ENCODE data around the gene APC2.
A peak's percentile ranks its signal among the peaks of the same experiment; 100 is the strongest.

Gene APC2

DNA sequence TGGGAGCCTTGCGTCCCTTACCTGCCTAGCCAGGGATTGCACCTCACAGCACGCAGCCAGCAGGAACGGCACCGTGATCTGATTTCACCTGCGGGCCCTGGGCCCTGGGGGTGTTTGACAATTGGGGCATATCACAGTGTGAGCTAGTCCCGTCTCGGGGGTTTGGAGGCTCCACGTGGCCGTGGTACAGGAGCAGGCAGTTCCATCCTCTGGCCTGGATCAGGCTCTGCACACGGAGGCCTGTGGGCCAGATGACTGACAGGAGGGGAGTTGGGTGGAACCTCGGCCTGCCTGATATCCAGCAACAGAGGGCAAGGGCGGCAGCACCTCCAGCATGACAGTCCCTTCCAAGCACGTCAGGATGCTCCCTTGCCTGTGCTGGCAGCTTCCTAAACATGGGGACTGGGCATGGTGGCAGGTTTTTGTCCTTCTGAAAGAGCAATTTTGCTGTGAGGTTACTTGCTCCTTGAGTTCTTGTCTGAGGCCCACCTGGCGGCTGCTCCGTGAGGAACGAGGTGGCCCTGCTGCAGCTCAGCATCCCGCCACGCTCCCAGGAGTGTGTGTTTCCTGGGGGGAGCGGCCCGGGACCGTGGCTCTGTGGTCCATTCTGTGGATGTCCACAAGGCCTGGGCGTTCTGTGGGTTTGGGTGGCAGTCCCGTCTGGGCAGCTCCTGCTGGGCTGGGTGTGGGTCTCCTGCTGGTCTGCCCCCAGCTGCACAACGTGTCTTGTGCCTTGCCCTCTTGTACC, 18.0 kb upstream of the APC2 start:
- TF ChIP-seq GATA1 (IDR thresholded peaks at IDR 0.05; ENCODE audit: low read depth, low read length) (no peak), POLR2A (IDR thresholded peaks at IDR 0.05; ENCODE audit: low read length) (no peak)
- DNase-seq, result no peak

DNA sequence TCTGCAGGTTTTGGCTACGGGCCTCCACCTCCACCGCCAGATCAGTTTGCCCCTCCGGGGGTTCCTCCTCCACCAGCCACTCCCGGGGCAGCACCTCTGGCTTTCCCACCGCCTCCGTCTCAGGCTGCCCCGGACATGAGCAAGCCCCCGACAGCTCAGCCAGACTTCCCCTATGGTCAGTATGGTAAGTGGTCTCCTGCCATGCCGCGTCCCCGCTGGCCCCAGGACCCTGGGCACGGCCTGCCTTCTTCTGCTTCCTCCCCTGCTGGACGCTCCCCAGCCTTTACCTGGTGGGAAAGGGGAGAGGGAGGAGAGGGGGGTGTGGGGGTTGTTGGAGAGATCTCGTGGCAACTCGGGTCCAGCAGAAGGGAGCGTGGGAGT, 17.4 kb upstream of the APC2 start:
- DNase-seq, result no peak
- TF ChIP-seq GATA1 (IDR thresholded peaks at IDR 0.05; ENCODE audit: low read depth, low read length) (no peak), POLR2A (IDR thresholded peaks at IDR 0.05; ENCODE audit: low read length) (no peak)

DNA sequence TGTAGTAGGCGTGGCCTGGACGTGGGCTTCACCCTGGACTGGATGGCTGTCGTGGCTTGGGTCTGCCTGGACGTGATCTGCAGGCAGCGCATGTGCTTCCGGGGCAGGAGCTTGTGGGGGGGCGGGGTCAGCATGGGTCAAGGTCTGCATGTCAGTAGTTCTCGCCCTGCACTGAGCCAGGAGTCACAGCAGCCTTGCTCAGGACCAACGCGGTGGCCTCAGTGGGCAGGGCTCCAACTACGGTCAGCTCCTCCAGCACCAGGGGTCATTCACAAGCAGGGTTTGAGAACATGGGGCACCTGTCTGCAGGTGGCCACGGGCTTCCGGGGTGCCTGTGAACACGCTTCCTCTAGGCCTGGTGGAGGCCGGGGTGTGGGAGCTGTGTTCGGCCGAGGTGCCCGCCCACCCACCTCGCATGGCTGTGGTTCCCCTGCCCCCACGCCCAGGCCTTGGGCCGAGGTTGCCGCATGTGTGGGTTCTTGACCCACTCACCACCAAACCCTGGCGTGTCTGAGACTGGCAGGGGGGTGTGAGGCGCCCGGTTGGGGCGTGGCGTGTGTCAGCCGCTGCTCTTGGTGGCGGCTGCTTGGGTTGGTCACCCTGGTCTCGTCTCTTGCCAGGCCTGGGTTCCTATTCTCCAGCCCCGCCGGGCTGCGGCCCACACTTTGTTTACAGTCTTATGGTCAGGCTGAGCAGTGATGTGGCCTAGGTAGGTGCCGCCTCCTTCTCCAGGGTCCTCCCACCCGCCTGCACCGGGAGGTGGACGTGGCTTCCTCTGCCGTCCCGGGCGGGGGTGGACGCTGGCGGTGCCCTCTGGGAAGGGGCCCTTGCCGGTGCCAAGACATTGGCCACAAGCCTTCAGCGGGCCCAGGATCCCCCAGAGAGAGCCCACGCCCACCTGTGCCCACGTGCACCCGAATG, 16.5 kb upstream of the APC2 start:
- TF ChIP-seq GATA1 (IDR thresholded peaks at IDR 0.05; ENCODE audit: low read depth, low read length) (no peak), POLR2A (IDR thresholded peaks at IDR 0.05; ENCODE audit: low read length) (no peak)
- no peak for DNase-seq

DNA sequence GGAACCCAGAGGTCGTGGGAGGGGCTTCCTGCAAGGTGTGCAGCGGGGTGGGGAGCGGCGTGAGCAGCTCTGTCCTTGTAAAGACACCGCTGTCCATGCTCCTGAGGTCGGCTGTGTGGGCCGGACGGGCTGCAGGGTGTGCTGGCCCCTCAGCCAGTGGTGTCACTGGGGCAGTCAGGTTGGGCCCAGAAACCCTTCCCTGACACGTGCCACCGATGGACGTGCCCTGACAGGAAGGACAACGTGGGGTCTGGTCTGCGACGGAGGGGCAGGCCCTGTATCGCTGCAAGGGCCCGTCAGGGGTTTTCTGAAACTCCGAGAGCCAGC, 15.9 kb upstream of the APC2 start:
- no peak for DNase-seq
- TF ChIP-seq GATA1 (IDR thresholded peaks at IDR 0.05; ENCODE audit: low read depth, low read length), result no peak
- TF ChIP-seq POLR2A (IDR thresholded peaks at IDR 0.05; ENCODE audit: low read length), result no peak

DNA sequence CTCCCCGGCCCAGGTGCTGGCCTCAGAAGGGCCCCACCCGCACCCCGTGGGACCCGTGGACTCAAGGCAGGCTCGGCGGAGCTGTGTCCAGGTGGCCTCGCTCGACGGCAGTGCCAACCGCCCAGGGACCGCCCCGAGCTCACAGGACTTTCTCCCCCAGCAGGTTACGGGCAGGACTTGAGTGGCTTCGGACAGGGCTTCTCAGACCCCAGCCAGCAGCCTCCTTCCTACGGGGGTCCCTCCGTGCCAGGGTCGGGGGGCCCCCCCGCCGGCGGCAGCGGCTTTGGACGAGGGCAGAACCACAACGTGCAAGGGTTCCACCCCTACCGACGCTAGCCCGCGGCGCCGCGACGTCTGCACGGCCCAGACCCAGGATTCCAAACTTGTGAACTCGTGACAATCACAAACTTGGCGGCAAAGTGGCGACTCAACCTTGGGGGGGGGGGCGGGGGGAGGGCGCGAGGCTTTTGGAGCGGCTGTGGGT, 15.3 kb upstream of the APC2 start:
- no peak for DNase-seq
- no peak for TF ChIP-seq POLR2A (IDR thresholded peaks at IDR 0.05; ENCODE audit: low read length)
- no peak for TF ChIP-seq GATA1 (IDR thresholded peaks at IDR 0.05; ENCODE audit: low read depth, low read length)

DNA sequence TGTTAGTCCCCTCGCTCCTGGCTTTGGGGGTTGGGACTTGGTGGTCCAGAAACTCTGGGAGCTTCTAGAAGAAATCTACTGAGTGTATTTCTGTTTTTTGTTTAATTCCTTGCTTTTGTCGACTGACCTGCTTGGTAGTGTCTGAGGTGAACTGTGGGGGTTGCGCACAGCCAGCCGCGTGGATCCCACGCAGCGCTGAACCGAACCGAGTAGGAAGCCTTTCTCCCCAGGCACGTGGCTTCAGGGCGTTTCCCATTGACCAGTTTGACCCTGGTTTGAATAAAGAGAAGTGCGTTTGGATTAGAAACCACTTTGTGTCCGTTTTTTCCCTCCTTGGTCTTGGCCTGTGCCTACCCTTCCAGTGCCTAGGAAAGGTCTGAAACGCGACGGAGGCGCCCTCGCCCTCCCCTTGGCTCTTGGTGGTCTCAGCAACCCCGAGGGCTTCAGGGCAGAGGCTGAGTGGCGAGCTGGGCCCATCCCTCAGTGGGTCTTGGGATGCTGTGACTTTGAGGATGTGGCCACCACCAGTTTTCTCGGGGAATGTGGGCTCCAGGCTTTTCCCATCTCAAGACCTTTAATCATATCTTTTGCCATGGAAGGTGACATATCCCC, 14.4 kb upstream of the APC2 start:
- no peak for TF ChIP-seq GATA1 (IDR thresholded peaks at IDR 0.05; ENCODE audit: low read depth, low read length)
- no peak for TF ChIP-seq POLR2A (IDR thresholded peaks at IDR 0.05; ENCODE audit: low read length)
- DNase-seq, result no peak

DNA sequence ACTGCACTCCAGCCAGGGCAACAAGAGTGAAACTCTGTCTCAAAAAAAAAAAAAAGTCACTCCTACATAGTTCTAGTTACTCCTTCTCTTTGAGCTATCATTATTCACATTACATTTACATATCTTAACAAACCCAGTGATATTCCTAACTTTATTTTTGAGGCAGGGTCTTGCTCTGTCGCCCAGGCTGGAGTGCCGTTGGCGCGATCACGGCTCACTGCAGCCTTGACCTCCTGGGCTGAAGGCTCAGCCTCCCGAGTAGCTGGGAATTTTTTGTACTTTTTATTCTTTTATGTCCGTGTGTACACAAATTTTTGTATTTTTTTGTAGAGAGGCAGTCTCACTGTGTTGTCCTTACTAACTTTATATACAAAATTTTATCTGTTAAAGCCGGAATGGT, 12.3 kb upstream of the APC2 start:
- TF ChIP-seq GATA1 (IDR thresholded peaks at IDR 0.05; ENCODE audit: low read depth, low read length) (no peak), POLR2A (IDR thresholded peaks at IDR 0.05; ENCODE audit: low read length) (no peak)
- no peak for DNase-seq

DNA sequence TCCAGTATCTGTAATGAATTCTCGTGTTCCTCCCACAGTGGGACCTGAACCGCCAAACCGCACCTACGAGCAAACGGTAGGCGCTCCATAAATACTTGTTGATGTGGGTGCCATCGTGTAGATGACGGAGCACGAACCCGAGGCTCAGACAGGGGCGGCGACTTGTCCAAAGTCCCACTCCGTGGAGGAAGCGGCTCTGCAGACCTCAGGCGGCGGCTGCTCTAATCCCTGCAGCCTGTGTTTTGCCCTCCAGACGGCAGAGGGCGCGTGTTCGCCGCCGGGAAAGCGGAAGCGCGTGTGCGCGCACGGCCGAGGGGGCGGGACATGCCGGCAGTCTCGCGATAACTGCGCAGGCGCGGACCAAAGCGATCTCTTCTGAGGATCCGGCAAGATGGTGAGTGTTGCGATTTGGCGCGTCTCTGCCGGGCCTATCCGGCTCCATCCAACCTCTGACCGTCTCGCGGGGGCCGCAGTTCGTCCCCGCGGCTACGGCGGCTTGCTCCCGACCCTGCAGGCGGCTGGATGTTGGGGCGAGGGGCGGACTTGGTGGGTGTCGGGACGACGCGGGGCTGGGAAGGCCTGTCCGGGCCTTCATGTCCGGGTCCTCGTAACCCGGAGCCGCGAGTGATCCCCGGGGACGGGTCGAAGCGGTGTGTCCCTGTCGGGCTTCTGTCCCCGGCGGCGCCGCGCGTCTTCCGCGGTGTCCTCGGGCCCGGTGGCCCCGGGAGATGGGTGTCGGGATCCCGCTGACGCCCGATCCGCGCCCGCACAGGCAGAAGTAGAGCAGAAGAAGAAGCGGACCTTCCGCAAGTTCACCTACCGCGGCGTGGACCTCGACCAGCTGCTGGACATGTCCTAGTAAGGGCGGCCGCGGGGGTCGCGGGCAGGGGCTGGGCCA, 11.6 kb upstream of the APC2 start, which contains the start of gene RPS15:
RPS15 (plus strand) TSS at position 362 of the 898 bp plus-strand sequence; CDS start at position 392, 30 bp downstream.
- no peak for TF ChIP-seq GATA1 (IDR thresholded peaks at IDR 0.05; ENCODE audit: low read depth, low read length)
- peak; percentile 97 for TF ChIP-seq POLR2A (IDR thresholded peaks at IDR 0.05; ENCODE audit: low read length)
- peak; percentile 97 to 99 for DNase-seq

DNA sequence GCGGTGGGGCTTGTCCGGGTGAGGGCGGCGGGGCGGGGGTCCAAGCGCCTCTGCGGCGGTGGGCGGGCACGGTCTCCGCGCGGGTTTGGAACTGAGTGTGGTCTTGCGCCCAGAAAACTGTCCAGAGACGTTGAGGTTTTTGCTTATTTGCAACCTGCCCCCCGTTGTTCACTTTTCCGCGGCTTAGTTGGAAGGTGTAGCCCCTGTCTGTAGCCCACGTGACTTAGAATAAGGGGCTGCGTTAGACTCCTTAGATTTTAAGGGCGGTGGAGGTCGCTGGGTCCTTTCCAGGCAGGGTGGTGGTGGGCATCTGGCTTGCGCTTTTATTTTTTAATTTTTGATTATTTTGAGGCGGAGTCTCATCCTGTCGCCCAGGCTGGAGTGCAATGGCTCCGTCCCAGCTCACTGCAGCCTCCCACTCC, 11.0 kb upstream of the APC2 start:
- TF ChIP-seq GATA1 (IDR thresholded peaks at IDR 0.05; ENCODE audit: low read depth, low read length), result no peak
- TF ChIP-seq POLR2A (IDR thresholded peaks at IDR 0.05; ENCODE audit: low read length), result no peak
- DNase-seq, result no peak

DNA sequence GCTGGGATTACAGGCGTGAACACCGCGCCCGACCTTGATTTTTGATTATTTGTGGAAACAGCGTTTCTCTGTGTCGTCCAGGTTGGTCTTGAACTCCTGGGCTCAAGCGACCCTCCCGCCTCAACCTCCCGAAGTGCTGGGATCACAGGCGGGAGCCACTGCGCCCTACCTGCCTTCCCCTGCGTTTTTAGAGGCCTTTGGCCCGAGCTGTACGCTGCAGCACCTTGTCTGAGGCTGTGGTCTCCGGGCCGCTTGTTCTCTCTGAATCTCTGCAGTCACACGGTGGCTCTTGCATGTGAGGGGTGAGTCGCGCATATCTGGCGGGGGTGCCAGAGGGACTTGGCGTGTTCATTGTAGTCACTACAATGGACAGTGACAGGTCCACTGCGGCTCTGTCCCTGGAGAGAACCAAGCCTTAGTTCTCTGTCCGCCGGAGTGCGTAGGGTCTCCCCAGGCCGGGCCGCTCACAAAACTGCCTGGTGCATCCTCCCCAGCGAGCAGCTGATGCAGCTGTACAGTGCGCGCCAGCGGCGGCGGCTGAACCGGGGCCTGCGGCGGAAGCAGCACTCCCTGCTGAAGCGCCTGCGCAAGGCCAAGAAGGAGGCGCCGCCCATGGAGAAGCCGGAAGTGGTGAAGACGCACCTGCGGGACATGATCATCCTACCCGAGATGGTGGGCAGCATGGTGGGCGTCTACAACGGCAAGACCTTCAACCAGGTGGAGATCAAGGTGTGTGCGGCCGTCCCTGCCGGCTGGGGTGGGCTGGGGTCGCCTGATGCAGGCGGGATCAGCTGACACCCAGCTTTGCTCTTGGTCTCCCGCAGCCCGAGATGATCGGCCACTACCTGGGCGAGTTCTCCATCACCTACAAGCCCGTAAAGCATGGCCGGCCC, 10.2 kb upstream of the APC2 start:
- peak in 1 of 2 experiments; percentile 29 for DNase-seq

DNA sequence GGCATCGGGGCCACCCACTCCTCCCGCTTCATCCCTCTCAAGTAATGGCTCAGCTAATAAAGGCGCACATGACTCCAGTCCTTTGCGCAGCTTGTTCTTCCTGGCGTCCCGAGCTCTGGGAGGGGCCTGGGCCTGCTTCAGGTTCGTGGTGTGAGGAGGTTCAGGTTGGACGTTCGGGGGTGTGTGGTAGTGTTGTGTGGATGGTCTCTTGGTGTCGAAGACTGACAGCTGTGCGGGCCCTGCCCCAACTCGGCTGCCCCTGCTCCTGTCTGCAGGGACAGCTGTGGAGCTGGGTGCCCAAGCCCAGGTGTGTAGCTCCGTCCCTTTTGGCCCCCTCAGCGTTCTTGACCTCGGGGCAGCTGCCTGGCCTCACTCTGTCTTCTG, 9.5 kb upstream of the APC2 start:
- TF ChIP-seq GATA1 (IDR thresholded peaks at IDR 0.05; ENCODE audit: low read depth, low read length) (no peak), POLR2A (IDR thresholded peaks at IDR 0.05; ENCODE audit: low read length) (no peak)
- DNase-seq, result no peak

DNA sequence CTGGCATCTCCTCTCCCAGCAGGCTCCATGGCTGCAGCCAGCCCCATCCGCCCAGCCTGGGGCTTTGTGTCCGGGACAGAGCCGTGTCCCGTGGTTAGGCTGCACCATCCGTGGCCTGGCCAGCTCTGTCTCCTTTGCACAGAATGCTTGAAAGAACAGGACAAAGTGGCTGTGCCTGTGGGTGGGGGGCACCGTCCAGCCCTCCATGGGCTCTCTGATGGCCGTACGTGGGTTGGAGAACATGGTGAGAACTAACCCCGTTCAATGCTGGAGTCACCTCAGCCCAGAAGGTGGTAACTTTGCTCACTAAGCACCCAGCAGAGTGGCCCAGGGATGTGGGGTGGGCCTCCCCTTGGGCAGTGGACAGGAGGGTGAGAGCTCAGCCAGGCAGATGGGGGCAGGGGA, 8.9 kb upstream of the APC2 start:
- DNase-seq, result no peak
- TF ChIP-seq GATA1 (IDR thresholded peaks at IDR 0.05; ENCODE audit: low read depth, low read length) (no peak), POLR2A (IDR thresholded peaks at IDR 0.05; ENCODE audit: low read length) (no peak)
